Colonic mucosa (tissue), 4 donors: Measurements from ENCODE around the gene SPTBN1. TPM values are rescaled to one million over a fixed set of nuclear protein-coding genes. Genes with fewer than 3 reads are reported as not detected.
A peak's percentile ranks its signal among the peaks of the same experiment; 100 is the strongest.

Experiments
- DNase-seq: peaks from one replicate; pipeline ENCODE4 v3.0.0-alpha.2; 2020
- H3K27ac ChIP-seq: fragments of 200-600 bp; one replicate; pipeline ENCODE4 v1.8.0; 2021
- H3K27me3 ChIP-seq: fragments of 200-600 bp; one replicate; pipeline ENCODE4 v1.8.0; 2021
- H3K36me3 ChIP-seq: fragments of 200-600 bp; one replicate; pipeline ENCODE4 v1.8.0; 2021
- H3K4me1 ChIP-seq: fragments of 200-600 bp; one replicate; pipeline ENCODE4 v1.8.0; 2021; ENCODE audit warnings: mild to moderate bottlenecking
- H3K4me3 ChIP-seq: fragments of 200-600 bp; one replicate; pipeline ENCODE4 v1.8.0; 2021
- H3K9ac ChIP-seq, 2 donors: one replicate each; pipeline ENCODE4 v1.7.0; 2013; ENCODE audit warnings: control low read depth in 2 of 2, low read depth in 2 of 2, low read length in 2 of 2
- H3K9me3 ChIP-seq: fragments of 200-600 bp; one replicate; pipeline ENCODE4 v1.8.0; 2021
- intact Hi-C: fragments of 100-400 bp; cut with DNase I; formaldehyde crosslinking; loops from one replicate; pipeline ENCODE4 v1.14.1; 2022
- total RNA-seq, 2 donors: library from RNA; stranded (reverse); fragmentation: NEBNext Ultra II Directional in 1 of 2; extraction: Animal tissue kit (Norgen Biotek cat#: 25700) in 1 of 2; gene quantifications; one replicate each; pipeline ENCODE4 v1.2.1, GENCODE V29; 2021
- TF ChIP-seq, protein P1 (sequence below): fragments of 200-600 bp; IDR thresholded peaks from one replicate; pipeline ENCODE4 v1.8.0; 2022; ENCODE audit warnings: antibody characterized with exemption, mild to moderate bottlenecking
- donor health status: healthy.
- donor health status: DM: no; HTN: no; CAD: no.
- donor health status: DM: no; HTN: no; CAD: no.

Gene SPTBN1
- total RNA-seq, 2 donors from 2014 or later = 325 to 338 TPM

- TF ChIP-seq, protein P1, sequence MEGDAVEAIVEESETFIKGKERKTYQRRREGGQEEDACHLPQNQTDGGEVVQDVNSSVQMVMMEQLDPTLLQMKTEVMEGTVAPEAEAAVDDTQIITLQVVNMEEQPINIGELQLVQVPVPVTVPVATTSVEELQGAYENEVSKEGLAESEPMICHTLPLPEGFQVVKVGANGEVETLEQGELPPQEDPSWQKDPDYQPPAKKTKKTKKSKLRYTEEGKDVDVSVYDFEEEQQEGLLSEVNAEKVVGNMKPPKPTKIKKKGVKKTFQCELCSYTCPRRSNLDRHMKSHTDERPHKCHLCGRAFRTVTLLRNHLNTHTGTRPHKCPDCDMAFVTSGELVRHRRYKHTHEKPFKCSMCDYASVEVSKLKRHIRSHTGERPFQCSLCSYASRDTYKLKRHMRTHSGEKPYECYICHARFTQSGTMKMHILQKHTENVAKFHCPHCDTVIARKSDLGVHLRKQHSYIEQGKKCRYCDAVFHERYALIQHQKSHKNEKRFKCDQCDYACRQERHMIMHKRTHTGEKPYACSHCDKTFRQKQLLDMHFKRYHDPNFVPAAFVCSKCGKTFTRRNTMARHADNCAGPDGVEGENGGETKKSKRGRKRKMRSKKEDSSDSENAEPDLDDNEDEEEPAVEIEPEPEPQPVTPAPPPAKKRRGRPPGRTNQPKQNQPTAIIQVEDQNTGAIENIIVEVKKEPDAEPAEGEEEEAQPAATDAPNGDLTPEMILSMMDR = no peak
- intact Hi-C loops = no loop called here
- no peak overlapping the region for H3K4me3 ChIP-seq
- H3K9ac ChIP-seq = peak overlapping the region in 1 of 2 donors; percentile 80
- no peak for DNase-seq
- peak overlapping the region; percentile 90 for H3K27ac ChIP-seq
- H3K36me3 ChIP-seq = no peaks in the 10 kb centered on the region
- peaks cover 55% of the 10 kb centered on the region for H3K4me1 ChIP-seq
- no peaks in the 10 kb centered on the region for H3K27me3 ChIP-seq
- H3K9me3 ChIP-seq = no peaks in the 10 kb centered on the region
Observed at GRCh38 chr2:54578648-54579045, 122.5 kb downstream of the SPTBN1 start.

DNA sequence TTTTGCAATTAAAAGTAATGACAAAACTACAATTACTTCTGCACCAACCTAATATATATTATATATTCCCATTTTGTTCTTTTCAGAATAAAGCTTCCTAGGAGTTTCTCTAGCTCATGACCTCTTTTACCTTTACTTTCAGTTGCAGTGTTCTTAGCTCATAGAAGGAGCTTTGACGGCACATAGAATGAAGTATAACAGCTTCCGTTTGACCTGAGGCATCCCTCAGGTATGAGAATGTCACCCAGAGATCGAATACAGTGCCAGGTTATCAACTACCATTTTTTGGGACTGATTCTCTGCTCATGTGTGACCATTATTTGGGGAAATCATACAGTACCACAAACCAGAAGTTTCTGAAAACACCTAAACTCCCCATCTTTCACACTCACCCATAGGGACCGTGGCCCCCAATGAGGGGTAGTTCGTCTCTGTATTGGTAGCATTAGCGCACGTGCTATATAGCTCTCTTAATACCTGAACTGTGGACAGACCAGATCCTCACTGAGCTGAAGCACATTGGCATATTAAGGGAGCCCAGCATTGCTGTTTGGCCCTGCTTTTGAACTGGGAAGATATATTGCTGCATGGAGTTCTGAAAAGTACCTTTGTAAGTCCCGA is 123.0 kb downstream of the SPTBN1 start:
- Histone ChIP-seq H3K27me3 (no peaks in the 10 kb centered on the region), H3K9ac (peak overlapping the region; percentile 15 to 80), H3K9me3 (no peaks in the 10 kb centered on the region), H3K36me3 (no peaks in the 10 kb centered on the region), H3K4me1 (peaks cover 57% of the 10 kb centered on the region), H3K4me3 (no peak overlapping the region), H3K27ac (peak overlapping the region; percentile 90)
- DNase-seq = no peak
- intact Hi-C loops = no loop called here
- TF ChIP-seq, protein P1 = no peak

GRCh38 chr2:54579682-54580620 is 123.8 kb downstream of the SPTBN1 start:
- H3K9me3 ChIP-seq = no peaks in the 10 kb centered on the region
- peak overlapping the region; percentile 90 for H3K27ac ChIP-seq
- peak overlapping the region; percentile 5 to 80 for H3K9ac ChIP-seq
- H3K4me3 ChIP-seq = no peak overlapping the region
- H3K27me3 ChIP-seq = no peaks in the 10 kb centered on the region
- intact Hi-C loops = no loop called here
- peak; percentile 72 for DNase-seq
- peaks cover 60% of the 10 kb centered on the region for H3K4me1 ChIP-seq
- TF ChIP-seq, protein P1 = no peak
- no peaks in the 10 kb centered on the region for H3K36me3 ChIP-seq

DNA sequence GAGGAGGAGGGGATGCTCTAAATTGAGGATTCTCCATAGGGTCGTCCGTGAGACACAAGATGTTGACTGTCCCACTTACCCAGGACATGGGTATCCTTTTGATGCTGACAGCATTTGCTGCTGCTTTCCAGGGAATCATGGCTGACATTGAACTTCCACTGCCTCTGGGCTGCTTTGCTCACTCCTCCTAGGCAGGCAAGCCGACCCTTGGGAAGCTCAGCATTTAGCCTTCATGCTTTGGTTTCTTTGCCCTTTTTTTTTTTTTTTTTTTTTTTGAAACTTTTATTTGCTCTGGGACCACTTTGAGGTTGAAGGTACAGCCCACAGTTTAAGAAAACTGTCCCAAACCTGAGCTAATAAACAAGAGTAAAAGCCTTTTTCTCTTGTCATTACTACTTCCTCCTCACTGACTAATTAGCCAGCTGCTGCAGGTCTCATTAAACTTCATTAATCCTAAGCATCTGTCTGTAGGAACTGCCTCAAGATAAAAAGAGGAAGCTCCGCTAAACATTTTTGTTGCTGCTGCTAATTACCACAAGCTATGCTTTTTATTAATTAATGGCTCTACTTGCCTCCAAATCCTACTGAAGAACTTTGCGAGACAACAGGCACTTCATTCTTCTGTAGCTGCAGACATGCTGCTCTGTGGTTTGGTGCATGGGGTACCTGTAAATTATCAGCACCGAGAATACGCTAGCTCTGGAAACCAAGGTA is 125.4 kb downstream of the SPTBN1 start:
- Histone ChIP-seq H3K9me3 (no peaks in the 10 kb centered on the region), H3K27ac (peak overlapping the region; percentile 90), H3K4me3 (no peak overlapping the region), H3K9ac (peak overlapping the region in 1 of 2 donors; percentile 36), H3K27me3 (no peaks in the 10 kb centered on the region), H3K4me1 (peaks cover 45% of the 10 kb centered on the region), H3K36me3 (no peaks in the 10 kb centered on the region)
- no peak for DNase-seq
- intact Hi-C loops = no loop called here
- TF ChIP-seq, protein P1 = no peak

DNA sequence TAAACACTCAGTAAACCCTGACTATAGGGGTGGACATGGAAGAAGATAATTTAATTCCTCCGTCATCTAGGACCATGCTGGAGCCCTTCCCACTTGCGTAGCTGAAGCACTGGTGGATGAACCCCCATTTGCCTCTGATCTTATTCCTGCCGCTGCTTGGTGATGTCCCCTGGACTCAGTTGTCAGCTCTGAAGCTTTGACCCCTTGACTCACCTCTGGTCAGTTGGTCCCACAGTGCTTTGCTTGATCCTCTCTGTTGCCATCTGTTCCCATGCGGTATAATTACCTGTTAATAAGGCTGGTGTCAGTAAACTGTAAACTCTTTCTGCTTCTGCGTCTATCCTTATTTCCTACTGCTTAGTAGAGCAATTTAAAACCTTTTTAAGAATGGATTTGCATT is 126.9 kb downstream of the SPTBN1 start:
- TF ChIP-seq, protein P1 = no peak
- Histone ChIP-seq H3K27me3 (no peaks in the 10 kb centered on the region), H3K4me1 (peaks cover 37% of the 10 kb centered on the region), H3K9me3 (no peaks in the 10 kb centered on the region), H3K36me3 (no peaks in the 10 kb centered on the region), H3K9ac (peak overlapping the region in 1 of 2 donors; percentile 52), H3K4me3 (no peak overlapping the region), H3K27ac (no peak overlapping the region)
- intact Hi-C loops = no loop called here
- no peak for DNase-seq
